ENCODE results near the gene CEP85.

DNA sequence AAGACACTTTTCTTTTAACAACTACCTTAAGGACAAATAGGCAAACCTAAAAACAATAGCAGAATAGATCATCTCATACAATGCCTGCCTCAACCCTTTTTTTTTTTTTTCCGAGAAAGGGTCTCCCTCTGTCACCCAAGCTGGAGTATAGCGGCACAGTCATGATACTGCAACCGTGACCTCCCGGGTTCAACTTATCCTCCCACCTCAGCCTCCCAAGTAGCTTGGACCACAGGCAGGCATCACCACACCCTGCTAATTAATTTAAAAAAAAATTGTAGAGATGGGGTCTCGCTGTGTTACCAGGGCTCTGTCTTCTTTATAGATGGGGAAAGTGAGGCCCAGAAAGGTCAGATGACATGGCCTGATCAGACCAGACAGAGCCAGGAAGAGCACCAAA is 53.8 kb downstream of the CEP85 start:
- TF ChIP-seq CTCF (IDR thresholded peaks at IDR 0.05 in 8 of 11, conservative IDR thresholded peaks at IDR 0.05 in 3 of 11) (no peak), POLR2A (IDR thresholded peaks at IDR 0.05) (no peak)

Data from spleen (tissue), 7 donors.